Activated CD4-positive, alpha-beta T cell treated with anti-CD3 and anti-CD28 coated beads for 48 hours (primary cell): ENCODE results near the gene ERG.

Experiments
- DNase-seq: peaks from one replicate; pipeline ENCODE4 v3.0.0-alpha.2; 2020

ERG gene, protein sequence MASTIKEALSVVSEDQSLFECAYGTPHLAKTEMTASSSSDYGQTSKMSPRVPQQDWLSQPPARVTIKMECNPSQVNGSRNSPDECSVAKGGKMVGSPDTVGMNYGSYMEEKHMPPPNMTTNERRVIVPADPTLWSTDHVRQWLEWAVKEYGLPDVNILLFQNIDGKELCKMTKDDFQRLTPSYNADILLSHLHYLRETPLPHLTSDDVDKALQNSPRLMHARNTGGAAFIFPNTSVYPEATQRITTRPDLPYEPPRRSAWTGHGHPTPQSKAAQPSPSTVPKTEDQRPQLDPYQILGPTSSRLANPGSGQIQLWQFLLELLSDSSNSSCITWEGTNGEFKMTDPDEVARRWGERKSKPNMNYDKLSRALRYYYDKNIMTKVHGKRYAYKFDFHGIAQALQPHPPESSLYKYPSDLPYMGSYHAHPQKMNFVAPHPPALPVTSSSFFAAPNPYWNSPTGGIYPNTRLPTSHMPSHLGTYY

DNA sequence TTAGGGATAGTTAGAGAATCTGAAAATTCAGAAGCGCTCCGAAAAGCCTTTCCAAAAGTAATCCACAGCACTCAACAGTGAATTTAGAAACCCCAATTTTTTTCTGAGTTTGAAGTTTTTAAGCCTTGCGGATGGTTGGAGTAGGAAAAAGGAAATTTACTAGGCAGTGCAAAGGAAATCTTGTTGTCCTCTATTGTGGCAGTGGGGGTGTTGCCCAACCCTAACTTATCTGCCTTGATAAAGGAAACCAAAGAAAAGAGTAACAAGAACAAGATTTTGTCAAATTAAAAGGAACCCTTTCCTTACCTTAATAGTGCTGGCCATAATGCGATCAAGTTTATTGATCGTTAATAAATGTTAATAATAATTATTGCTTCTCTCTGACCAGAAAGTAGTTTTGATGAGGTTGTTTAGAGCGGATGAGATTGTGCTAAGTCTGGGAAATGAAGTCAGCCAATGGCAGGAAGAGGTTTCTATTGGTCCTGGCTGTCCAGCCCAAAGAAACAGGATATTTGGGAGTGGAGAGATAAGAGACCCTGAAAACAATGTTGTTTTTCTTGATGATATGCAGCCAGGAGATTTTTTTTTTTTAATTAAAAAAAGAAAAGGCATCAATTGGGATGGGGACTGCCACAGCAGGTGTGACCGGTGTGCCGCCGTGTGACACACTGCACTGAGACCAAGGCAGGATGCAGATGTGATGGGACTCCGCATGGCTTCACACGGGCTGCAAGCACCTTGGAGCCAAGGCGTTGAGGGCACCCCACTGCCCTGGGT lies at the start of gene ERG:
Gene ERG, minus strand, starts transcription at position 421 of the 777 bp plus-strand sequence. Its CDS starts 97 bp downstream, at position 324.
- DNase-seq: no peak

DNA sequence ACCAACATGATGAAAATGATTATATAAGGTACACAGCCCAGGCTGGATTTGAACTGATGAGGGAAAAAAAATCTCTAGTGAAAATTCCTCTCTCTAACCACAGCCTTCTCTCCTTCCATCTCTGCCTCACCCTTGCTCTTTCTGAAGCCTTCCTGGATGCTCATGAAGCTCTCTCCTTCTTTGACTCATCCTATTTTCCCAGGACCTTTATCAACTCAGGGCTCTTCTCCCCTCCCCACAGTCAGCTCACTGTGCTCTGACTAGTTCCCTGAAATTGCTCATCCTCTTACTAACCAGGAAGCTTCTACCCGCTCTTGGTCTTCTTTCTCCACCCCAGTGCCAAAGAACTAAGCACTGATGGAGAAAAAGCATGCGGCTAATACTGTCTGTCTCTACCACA lies 46.4 kb upstream of the ERG start:
- DNase-seq: no peak

DNA sequence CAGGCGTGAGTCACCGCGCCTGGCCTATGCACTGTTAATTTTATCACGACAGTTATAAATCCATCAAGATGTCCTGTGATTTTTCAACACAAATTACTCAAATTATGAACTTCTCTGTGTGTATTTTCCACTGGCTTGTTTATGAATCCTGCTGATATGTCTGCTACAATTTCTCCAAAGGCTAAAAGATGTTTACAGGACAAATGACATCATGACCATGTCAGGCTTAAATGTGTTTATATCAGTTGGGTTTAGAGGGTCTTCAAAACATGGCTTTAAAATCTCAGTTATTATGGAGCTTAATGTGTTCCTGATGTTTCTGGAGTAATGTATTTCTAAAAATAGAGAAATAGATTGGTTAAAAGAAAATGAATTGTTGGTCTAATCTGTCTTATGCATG lies 44.0 kb upstream of the ERG start:
- no peak for DNase-seq

DNA sequence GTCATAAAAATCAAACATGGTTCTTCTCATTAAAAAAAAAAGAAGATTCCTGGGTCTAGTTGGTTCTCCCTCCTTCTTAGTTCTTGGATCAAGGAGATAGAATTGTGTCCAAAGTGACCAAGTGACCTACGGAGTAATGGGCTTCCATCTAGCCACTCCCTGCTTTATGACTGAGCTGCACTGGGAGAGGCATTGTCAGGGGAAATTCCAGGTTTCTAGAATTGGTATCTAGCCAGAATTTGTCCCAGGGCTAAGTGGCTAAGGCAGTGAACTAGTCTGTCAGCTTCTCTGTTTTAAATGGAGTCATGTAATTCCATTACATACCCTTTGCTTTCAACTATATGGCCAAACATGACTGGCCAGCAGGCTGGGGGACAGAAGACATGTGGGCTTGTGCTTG lies 40.1 kb upstream of the ERG start:
- DNase-seq: no peak

DNA sequence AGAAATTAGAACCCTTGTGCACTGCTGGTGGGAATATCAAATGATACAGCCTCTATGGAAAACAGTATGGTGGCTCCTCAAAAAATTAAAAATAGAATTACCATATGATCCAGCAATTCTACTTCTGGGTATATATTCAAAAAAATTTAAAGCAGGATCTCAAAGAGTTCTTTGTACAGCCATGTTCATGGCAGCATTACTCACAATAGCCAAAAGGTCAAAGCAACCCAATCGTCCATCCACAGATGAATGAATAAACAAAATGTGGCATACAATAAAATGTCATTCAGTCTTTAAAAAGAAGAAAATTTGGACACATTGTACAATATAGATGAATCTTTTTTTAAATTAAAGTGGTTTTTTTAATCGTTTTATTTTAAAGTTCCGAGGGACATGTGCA lies 36.3 kb upstream of the ERG start:
- DNase-seq: no peak

DNA sequence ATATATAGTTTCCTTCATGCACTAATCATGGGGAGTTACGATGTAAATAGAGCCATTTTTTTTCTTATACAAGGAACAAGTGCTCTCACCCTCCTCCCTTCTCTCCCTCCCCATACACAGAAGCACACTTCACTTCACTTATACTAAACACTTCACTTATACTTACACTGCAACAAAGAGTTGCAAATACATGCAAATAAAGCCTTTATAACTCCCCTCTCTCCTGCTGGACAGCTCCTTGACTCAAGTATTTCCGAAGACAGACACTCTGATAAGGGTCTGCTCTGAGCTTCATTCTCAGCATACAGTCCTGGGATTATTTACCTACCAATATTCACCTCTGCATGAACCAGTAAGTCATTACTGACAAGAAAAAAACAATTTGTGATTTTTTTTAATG lies 35.6 kb upstream of the ERG start:
- no peak for DNase-seq

DNA sequence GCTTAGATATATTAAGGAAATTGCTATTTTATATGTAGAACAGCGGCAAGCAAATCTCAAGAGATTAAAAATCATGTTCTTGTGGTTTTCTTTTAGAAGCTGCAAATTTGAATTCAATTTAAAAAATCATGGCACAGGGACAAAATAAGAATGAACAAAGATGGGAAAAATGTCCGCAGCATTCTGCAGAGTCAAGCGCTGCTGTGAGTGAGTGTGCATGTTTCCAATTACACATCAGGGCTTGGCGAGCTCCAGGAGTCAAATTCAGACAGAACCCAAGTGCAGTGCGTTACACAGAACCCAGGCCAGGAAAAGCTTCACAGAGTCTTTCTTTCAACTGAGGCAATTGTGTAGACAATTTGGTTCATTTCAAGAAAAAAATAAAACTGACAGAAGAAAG lies 33.3 kb upstream of the ERG start:
- DNase-seq: no peak

DNA sequence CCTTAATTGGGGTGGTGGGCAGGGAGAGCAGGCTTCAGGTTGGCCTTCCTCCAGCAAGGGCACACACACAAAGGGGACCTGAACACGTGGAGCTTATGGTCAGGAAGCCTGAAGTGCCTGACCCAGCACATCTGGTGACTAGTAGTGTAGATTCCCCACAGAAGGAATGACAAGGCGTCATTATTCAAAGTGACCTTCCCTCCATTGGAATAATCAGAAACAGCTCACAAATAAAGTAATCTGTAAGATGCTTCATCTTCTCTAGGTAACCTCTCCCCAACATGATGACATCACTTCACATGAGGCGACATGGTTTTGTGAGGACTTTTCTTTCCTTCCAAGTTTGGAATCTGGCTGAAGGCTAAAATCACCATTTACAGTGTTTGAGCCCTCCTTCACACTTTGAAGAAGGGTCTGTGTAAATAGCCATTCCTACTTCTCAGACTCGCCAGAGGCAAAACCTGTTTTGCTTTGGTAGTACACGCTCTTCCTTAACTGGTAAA lies 32.8 kb upstream of the ERG start:
- DNase-seq: no peak

DNA sequence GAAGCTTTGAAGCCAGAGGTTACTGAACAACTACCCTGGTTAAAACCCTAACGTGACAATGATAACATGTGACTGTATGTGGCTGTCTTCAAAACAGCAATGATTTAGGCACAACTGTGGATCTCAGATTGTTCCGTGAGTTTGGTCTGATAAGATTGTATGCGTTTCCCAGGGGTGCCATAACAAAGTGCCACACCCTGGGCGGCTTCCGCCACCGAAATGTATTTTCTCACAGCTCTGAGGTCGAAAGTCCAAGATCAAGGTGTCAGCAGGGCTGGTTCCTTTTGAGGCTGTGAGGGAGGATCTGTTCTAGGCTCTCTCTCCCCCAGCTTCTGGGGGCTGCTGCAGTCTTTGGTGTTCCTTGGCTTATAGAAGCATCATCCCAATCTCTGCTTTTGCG lies 29.5 kb upstream of the ERG start:
- no peak for DNase-seq

DNA sequence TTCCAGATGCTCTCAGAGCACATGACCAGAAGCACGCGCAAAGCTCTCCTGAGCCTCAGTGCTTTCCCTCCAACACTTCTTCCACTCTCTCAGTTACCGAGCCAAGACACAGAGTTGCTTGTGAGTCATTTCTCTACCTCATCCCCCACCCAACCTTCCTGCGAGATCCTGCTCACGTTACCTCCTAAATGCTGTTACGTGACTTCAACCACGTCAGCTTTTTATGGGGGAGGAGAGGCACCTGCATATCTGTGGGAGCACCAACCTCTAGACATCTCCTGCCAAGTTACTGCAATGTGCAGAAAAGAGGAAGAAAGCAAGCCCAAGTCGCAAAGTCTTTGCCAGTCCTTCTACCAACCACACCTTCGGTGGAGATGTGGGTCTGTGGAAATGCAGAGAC lies 27.2 kb upstream of the ERG start:
- peak; percentile 3 for DNase-seq

DNA sequence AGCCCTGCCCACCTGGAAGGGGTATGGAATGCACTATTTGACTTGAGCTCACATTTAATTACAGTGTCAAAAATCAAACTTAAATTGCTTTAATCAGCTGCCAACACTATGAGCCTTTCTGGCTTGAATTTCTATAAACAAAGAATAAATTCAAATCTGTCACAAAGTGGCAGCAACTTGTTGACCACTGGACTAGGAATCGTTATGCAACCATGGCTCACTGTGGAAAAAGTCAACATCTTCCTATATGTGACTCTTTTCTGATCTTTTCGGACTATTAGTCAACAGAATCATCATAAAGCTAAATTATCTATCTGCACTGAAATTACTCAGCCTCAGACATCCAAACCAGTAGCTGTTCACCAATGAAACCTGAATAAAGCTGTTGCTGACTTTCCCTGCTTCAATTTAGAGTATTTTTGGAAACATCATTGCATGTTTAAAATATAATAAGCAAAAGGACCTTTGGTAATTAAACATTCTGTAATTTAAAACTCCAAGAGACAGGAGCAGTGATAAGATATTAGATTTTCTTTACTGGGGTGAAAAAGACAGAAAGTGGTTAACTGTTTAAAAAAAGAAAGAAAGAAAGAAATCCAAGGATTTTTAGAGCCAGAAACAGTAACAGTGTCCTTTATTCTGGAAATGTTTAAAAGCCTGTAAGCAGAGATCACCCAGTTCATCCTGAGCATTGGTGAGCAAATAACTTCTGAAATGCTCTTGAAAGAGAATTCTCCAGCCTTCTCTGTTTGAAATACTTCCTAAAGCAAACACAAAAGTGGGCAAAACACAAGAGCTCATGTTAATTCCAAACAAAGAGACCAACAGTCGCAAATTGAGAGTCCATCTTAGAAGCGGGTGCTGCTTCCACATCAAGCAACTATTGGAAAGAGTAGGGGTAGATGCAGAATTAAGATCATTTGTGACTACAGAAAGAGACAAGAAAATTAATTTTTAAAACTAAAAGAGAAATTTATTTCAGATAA lies 26.2 kb upstream of the ERG start:
- DNase-seq: no peak

DNA sequence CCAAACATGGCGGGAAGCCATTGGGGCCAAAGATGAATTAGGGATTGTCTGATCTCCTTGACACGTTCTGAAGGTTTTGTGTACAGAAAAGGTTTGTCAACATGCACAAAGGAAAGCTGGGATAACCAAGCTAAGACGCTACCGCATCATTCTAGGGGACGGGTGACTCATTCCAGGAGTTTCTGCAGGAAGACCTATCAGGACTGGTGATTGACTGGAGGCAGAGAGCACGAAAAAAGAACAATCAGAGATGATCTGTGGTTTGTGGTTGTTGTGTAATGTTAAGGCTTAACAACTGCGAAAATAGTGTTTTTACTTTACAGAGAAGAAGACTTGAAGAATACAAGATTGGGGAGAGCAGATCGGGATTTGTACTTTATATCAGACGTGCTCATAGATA lies 22.2 kb upstream of the ERG start:
- no peak for DNase-seq

DNA sequence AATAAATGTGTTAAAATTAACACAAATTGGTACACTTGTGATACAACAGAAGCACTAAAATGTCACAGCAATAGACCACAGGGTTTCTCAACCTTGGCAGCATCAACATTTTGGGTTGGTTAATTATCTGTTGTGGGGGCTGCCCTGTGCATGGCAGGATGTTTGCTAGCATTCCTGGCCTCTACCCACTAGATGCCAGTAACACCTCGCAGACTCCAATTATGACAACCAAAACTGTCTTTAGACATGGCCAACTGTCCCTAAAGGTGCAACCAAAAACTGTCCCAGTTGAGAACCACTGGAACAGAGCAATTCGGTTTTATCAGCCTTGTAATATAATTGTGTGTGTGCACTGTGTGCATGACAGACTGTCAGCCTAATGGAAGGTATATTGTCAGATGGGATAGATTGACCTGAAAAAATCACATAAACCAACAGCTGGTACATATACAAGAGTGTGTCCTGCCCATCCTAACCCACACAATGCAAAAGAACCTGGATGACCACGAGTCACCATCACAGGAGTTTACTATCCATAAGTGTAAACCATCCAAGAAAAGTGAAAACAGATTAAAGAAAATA lies 13.5 kb upstream of the ERG start:
- DNase-seq: no peak

DNA sequence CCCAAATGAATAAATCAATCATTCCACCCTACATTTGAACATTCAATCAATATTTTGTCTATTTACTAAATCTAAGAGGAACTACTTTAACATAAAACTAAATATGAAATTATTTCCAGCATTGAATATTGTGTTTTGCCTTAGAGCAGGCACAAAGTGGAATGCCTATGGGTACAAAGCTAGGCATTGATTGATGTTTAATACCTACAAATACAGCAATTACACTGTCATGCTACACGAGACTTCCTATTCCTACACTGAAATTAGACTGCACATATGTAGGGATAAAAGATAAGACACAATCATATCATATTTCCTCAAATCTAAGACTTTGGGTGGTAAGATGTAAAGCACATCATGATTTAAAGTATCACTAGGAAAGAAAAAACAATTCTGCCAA lies 12.9 kb upstream of the ERG start:
- no peak for DNase-seq

DNA sequence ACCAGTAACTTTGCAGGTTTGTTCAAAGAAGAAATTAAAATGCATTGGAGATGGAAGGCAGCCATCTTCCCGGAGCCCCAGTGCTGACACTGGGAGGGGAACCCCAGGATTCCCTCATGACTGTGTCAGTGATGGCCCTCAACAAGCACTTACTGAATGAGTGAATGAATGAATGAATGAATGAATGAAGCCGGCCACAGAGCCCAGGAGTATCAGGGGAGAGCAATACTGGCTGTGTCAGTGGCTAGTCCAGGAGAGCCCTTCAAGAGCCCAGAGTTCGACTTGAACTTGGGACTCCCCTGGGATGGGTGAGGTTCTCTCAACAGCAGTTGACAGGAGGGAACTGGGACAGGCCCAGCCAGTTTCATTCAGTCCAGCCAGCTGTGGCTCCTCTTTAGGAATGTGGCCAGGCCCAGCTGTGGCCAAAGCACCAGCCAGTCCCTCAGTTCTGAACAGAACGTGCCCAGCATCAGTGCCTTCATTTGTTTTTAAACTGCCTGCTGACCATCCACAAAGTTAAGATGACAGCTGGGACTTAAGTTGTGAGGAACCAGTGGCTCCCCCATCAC lies 9.2 kb upstream of the ERG start:
- no peak for DNase-seq

DNA sequence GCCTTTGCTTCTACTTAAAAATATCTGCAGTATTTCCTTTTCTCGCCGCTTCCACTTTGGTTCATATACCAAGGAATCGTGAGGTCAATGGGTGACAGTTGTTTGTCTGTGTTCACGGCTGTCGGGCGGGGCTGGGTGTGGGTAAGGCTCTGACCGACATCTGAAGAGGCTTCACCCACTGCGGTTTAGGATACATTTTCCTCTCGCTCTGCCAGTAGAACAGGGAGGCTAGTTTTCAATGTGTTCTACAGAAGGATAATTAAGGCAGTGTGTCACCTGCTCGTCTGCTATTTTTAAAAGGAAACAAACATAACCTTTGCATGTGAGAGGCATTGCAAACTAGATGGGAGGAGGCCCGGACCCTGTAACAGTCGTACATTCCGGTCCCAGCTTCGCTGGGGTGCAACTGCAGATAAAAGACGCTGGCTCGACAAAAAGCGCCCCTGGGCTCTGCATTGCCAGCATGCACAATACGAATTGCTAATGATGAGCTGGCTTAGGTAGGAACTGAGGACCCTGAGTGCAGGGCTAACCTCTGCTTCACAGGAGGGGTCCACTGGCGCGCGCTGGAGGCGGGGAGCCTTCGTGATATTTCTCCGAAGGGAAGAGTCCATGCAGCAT lies 8.5 kb upstream of the ERG start:
- DNase-seq: no peak

DNA sequence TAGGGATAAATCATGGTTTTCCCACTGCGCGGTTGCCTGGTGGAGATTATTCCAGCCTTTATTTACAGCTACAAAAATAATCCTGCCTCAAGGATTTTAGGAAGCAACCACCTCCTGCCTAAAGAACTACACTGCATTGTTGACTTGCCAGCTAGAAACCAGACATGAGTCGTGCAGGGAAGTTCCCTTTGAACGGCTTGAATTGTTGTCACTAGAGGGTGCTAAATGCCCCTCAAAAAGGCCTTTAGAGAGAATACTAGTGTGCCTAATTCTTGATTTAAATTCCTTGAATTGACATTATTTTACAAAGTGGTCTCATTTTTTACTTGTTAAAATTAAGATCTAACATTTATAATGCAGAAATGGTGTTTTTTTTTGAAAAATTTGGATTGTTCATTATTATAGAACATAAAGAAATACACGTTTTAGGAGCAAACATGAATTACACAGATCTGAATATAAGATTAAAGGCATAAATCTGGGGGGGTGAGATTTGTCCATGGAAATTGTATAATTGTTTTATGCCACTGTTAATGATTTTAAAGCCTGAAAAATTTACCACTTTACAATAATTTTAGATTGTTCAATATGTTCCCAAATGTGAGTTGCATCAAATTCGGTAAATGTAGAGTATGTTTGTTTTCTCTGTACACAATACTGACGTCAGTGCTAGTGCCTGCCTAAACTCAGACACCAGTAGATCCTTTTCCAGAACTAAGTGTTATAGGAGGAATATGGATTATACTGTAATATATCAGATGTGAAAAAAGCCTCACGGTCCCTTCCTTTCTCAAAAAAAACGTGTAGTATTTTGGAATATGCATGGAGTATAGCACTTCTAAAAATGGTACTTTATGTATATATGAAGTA lies 7.6 kb upstream of the ERG start:
- DNase-seq: no peak

DNA sequence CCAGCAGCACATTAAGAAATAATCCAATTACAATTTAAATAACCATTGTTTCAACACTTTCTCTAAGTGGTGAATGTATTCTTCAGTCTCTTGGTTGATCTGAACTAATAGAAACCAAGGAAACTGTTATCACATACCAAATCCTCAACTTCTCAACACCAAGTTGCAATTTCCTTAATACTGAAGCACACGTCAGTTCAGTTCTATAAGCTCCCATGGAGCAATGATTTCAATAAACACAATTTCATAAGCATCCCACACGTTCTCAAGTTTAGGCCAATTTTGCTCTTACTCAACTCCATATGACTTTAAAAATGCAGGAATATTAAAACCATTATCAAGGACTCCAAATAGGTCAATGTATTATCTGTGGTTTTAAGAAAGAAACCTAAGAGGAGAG lies 5.8 kb upstream of the ERG start:
- no peak for DNase-seq

DNA sequence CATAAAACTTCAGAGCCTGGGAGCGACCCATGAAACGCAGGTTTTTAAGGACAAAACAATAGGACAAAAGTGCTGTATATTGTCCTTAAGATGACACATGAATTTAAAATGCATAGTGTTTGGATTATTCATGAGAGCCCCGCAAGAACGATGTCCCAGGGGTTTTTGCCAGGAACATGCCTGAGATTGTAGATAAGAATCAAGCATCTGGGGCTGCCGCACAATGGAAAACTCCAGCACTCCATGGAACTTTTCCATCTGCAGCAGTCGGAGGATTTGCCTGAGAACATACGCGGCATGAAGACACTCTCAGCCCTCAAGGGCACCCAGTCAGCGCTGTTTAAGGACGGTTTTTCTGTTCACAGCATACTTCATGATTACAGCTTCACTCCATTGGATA lies 5.3 kb upstream of the ERG start:
- DNase-seq: no peak

DNA sequence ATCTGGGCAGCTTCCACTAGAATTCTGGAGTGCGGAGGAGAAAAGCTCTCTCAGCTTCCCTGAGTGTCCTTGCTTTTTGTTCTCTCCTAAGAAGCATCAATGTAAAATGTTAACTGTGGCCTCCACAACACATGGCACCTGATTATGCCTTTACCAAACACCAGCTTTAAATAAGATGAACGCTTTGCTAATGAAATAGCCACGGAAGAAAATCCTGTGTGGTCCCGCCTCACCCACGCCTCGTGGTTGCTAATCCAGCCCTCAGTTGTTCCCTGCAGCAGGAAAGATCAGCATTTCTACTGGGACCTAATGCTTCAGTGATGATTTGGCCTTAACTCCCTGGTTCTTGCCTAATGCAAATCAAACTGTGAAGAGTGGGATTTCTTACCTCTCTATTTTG lies 1.8 kb upstream of the ERG start:
- DNase-seq: no peak

DNA sequence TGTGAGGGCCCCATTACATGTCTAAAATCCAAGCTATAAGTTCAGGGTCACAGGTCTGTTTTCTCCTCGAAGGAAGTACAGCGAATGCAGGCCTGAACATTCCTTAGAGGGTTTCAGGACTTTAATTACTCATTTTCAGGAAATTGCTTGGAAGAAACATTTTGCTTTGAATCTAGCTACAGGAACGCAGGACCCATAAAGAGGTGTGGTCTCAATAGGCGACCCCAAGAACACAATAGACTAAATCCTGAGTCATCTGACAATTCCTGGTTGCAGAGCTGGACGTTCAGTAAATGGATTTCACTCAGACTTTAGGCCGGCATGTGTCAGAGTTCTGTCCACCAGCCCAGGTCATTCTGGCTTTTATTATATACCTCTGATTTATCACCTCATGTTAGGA lies 1.0 kb upstream of the ERG start:
- no peak for DNase-seq
